GM18868 (cell line): ENCODE data around the gene HIRIP3.
"Not testable (repeated sequence)": the region's sequence is repeated elsewhere in the genome, so short reads cannot be mapped to it uniquely, and the experiment has no call there.

Experiments used
- ATAC-seq: cut with Tn5 transposase; IDR thresholded peaks from one replicate; pipeline ENCODE4 v1.9.1; 2021; ENCODE audit warnings: mild to moderate bottlenecking, moderate library complexity; ENCODE audit not compliant: unreplicated experiment

The HIRIP3 gene

DNA sequence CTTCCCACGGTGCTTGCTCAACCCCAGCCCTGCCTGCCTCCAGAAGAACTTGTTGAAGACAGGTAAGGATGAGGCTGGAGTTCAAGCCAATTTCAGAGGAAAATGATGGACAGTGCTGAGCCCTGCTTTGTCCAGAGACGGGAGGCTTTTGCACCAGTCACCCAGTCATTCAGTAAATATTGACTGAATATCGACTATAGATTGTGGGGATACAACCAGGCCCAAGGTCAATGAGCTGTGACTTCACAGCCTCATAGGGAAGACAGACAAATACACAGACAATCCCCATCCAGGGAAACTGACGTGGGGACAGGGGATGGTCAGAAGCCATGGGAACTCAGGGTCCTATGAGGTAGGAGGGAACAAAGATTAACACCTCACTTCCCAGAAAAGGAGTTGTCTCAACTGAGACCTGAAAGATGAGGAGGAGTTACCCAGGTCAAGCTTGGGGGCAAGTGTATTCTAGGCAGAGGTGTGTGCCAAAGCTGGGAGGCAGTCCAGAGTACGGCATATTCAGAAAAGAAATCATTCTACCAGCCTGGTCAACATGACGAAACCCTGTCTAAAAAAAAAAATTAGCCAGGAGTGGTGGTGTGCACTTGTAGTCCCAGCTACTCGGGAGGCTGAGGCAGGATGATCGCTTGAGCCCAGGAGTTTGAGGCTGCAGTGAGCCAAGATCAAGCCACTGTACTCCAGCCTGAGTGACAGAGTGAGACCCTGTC is 21.3 kb upstream of the HIRIP3 start:
- ATAC-seq, result no peak

DNA sequence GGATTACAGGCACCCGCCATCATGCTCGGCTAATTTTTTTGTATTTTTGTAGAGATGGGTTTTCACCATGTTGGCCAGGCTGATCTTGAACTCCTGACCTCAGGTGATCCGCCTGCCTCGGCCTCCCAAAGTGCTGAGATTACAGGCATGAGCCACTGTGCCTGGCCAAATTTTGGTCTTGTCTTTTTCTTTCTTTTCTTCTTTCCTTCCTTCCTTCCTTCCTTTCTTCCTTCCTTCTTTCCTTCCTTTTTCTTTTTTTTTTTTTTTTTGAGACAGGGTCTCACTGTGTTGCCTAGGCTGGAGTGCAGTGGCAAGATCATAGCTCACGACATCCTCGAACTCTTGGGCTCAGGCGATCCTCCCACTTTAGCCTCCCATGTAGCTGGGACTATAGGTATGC is 20.0 kb upstream of the HIRIP3 start:
- ATAC-seq, result not testable (repeated sequence)

DNA sequence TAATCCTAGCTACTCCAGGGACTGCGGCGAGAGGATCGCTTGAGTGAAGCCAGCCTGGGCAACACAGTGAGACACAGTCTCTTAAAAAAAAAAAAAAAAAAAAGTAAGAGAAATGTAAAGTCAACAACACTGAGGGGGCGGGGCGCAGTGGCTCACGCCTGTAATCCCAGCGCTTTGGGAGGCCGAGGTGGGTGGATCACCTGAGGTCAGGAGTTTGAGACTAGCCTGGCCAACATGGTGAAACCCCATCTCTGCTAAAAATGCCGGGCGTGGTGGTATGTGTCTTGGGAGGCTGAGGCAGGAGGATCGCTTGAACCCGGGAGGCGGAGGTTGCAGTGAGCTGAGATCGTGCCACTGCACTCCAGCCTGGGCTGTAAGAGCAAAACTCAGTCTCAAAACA is 17.2 kb upstream of the HIRIP3 start:
- ATAC-seq, result not testable (repeated sequence)

DNA sequence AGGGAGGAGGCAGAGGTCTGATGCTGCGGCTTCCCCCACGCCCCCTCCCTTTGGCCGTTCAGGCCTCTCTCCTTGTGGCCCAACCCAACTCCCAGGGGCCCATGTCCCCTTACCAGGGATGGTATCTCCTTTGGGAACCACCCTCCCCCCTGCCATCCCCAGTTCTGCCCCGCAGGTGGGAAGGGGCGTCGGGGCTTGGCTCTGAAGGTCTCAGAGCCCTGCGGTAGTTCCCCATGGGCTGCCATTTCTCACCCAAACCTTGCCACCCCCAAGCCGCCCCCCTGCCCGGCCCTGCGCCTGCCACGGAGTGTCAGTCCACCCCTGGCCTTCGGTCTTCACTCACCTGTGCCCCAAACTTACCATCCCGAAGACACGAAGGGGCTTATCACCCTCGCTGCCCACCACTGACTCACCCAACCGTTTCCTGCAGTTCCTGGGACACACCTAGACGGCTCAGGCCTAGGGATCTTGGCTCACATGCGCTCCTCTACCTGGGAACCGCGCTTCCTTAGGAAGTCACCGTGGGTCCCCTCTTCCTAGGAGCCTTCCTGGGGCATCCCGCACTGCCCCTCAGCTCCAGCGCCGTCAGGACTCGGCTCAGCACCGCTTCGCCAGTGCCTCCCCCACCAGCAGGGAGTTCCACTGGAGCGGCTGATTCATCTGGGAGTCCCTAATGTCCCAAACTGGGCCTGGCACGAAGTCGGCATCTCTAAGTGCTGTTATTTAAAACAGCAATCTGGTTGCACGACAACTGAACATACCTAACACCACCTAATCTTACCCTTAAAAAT is 16.5 kb upstream of the HIRIP3 start:
- no peak for ATAC-seq

DNA sequence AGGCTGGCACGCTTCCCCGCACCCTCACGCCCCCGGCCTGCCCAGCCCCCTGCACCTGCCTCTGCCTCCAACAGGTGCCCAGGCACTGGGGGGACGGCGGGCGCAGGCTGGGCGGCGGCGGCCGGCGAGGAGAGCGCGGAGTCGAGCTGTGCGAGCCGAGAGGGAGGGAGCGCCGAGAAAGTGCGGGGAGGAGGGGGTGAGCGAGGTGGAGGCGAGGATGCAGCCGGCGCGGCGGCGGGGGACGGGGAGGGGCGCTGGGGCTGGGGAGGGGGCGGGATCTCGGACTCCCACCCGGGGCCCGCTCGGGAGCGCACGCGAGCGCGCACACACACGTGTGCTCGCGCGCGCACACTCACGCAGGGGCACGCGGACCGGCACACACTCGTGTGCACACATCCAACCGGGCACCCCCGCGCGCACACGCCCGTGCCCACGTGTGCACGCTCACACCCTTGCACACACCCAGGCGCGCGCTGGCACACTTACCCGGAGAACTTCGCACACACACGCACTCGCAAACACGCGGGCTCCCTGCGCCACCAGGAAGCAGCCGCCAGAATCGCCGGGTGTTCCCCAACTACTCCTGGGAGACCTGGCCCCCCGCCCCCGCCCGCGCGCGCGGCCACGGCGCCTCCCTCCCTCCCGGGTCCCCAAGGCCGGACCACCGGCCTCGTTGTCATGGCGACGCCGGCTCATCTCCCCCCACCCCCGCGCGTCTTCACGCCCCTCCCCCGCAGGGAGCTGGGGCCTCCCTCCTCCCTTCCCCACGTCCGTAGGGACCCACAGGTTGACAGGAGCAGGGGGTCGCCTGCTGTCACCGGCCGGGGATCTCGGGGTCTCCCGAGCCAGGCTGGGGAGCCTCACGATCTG is 15.7 kb upstream of the HIRIP3 start, which contains the start of gene DOC2A:
Gene DOC2A, minus strand, starts transcription at position 184 of the 870 bp plus-strand sequence. CDS start 805 bp downstream, outside the sequence.
- ATAC-seq, result no peak

DNA sequence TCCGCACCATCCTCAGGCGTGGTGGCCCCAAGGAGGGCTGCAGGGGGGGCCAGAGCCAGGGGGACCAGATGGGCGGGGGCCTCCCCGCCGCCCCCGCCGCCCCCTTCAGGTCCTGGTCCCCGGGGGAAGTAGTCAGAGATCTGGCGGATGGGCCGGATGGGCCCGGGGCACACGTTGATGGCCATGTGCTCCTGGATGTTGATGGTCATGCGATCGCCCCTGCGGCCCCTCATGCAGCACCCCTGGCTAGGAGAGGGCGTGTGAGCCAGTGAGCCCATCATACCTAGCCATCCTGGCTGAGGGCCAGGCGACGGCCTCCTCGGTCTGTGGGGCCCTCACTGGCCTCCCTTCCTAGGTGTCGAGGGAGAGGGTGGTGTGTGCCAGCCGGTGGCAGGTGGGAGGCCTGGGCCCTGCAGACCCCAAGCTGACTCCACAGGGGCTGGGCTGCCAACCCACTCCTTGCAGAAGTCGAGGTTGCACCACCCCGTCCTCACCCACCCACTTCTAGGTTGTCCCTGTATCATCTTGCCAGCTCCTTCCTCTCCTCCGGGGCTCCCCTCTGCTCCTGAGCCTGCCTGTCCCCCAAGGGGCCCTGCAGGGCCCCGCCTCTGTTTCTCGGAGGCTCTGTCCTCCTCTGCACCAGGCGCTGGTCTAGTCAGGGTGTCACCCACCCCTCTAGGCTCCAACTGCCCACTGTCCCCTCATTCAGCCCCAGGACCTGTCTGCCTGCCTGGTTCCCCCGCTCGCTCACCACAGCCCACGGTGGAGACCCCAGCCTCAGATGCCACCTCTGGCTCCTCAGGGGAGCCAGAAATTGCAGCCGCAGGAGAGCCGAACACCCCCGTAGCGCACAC is 14.8 kb upstream of the HIRIP3 start:
- no peak for ATAC-seq

DNA sequence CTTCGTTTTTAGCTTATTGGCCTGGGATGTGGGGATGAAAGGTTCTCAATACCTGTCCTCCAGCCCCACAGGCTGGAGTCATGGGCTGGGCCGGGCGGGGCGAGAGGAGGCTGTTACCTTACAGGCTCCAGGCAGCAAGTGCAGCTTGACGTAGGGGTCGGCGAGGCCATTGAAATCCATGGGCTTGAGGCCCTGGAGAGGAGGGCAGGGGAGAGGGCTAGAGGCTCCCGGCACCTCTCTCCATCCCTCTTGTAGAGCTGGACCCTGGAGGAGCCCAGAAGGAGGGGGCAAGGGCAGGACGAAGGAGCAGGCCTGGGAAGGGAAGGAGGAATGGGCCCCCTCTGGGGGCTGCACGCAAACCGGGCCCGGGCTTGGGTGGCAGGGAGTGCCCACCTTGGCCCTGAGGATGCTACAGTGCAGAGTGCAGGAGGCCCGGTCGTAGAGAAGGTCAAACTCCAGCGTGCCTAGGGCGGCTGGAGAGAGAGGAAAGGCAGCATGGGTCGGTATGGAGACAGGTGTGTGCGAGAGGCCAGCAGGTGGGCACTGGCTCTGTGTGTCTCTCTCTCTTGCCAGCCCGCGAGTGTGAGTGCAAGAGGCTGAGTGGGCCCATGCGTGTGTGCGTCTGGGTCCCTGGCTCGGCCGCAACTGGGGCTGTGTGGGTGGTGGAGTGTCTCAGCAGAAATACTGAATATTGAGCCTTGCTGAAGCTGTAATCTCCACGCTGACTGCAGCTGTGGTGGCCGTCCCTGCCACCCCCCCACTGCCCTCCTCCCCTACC is 13.9 kb upstream of the HIRIP3 start:
- ATAC-seq, result no peak

DNA sequence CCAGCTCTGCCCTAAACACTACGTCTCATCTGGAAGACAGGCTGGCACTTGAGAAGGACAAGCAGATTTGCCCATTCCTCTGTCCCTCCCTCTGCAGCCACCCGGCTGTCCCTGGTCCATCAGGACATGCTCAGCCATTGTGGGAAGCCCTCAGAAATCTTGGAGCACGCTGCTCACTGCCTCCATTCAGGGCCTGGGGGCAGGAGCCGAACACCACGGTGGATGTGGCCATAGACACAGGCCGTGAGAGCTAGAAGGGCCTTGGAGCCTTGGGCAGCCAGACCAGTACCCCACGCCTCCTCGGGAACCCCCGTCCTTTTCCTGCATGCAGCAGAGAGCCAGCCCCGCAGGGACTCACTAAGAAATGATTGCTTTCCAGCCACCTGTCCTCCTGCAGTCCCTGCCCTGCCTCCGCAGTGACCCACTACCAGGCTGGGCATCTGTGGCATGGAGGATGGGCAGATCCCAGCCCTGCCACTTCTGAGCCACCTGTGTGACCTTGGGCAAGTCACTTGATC is 12.0 kb upstream of the HIRIP3 start:
- ATAC-seq, result no peak

DNA sequence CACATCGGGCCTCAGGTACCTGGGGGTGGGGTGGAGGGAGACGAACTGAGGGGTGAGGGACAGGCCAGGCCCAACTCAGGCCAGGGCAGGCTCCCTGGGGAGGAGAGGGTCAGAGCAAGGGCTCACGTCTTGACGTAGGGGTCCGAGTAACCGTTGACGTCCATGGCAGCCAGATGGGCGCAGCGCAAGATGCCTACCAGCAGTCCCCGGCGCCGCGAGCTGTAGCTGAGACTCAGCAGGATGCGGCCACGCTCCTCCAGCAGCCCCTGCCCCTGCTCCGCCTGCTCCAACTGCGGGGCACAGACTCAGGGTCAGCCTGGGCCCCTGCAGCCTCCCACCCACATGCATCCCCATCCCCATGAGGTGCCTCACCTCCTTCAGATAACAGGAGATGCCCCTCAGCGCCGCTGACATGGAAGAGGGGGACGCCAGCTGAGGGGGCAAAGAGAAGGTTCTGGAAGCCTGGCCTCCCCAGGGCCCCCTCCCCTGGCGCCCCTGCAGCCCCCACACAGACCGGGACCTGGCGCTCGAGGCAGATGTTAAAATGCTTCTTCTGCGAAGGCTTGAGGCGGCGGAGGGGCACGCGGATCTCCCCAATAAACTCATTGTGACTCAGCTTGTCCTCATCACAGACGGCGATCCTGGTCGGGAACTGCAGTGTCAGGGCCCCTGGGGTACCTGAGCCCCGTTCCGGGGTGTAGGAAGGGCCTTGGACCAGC is 11.4 kb upstream of the HIRIP3 start:
- no peak for ATAC-seq

DNA sequence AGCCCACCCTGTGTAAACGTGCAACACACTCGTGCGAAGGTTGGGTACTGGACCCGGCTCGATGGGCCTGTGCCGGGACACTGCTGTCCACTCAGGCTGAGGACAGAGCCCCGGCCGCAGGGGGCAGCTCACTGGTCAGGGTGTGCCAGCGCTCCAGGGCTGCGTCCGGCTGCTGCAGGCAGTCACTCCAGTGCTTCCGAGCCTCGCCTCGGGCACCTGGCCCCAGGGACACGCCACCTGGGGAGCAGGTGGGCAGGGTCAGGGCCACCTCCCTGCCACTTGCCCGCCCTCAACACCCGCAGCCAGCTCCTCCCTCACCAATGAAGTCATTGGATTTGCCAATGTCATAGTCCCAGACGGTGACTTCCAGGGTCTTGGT is 10.7 kb upstream of the HIRIP3 start:
- no peak for ATAC-seq

DNA sequence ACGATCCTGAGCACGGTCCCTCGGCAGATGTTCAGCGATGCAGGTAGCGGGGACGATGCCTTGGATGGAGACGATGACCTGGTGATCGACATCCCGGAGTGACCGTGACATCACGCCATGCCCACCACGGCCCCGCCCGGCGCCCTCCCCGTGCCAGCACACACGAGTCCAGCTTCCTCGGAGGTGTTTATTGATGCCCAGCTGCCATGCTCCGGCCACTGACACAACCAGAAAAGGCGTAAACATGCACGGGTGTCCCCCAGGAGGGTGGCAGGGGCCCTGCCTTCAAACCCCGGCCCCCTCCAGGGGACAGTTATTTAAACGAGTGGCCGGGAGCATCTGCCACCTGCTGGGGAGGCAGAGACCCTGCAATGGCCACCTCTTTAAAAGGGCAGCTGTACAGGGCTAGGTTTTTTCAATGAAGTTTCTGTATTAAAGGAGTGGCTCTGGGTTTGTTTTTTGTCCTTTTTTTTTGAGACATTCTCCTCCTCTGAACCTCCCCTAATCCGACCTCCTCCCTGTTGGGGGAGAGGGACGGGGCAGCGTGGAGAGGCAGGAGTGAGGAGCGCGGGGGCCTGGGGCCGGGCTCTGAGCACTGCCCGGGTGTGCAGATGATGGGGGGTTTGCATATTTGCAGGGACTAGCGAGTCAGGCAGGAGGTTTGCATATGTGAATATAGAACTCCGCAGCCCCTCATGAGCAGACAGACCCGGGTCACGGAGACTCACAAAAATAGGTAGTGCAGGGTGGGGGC is 10.1 kb upstream of the HIRIP3 start:
- ATAC-seq, result no peak

DNA sequence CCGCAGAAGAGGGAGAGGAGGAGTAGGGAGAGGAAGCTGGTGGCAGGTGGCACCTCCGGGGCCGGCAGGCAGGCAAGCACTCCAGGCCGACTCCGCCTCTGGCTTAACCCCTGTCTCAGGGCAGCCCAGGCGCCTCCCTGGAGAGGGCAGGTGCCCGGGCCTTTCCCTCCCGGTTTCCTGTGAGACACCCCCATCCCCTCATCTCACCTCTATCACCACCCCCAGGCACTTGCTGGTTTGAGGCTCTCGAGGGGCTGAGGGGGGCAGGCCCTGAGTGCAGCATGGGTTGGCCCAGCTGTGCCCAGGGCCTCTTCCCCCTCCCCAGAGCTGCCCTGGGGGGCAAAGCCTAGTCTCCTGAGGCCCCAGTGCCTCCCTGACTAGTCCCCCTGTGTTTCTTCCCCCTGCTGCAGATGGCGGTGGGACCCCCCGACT is 9.4 kb upstream of the HIRIP3 start:
- ATAC-seq, result no peak

DNA sequence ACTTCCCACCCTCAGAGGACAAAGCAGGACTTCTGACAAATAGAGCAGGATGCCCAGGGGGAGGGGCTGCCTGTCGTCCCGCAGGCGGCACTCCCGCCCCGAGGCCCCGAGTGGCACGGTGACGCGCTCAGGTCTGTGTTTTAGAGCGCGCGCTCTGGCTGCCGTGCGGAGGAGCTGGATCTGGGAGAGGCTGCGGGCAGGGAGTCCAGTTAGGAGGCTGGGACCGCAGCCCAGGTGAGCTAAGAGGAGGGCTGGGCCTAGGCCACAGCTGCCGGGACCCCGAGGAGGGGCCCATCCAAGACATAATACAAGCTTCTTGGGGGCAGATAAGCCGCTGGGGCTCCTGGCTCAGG is 9.0 kb upstream of the HIRIP3 start:
- ATAC-seq, result no peak

DNA sequence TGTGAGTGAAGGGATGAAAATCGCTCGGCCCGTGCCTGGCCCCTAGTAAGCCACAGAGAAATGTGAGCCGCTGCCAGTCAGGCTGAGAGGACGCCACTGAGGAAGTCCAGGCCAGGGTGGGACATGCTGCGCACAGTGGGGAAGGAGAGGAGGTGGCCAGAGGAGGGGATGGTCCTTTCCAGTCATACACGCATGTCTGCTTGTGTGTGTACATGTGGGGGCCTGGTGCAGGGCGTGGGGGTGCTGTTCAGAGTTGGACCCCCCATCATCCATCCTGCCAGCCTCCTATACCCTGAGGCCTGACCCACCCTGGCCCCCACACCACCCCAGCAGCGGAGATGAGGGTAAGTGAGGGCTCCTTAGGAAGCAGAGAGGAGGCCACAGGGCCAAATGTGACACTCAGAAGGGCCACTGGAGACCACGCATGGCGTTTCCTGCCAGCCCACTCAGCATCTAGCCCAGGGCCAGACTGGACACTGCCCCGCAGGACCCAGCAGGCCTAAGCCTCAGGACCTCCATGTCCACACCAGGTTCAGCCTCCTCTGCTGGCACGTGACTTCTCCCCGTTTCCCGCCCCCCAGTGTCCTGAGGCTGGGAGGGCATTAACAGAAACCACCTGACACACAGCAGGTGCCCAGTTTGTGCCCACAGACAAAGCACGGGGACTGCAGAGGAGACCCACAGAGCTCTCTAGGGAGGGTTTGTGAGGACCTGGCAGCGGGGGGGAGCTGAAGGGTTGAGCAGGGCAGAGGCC is 8.4 kb upstream of the HIRIP3 start:
- no peak for ATAC-seq

DNA sequence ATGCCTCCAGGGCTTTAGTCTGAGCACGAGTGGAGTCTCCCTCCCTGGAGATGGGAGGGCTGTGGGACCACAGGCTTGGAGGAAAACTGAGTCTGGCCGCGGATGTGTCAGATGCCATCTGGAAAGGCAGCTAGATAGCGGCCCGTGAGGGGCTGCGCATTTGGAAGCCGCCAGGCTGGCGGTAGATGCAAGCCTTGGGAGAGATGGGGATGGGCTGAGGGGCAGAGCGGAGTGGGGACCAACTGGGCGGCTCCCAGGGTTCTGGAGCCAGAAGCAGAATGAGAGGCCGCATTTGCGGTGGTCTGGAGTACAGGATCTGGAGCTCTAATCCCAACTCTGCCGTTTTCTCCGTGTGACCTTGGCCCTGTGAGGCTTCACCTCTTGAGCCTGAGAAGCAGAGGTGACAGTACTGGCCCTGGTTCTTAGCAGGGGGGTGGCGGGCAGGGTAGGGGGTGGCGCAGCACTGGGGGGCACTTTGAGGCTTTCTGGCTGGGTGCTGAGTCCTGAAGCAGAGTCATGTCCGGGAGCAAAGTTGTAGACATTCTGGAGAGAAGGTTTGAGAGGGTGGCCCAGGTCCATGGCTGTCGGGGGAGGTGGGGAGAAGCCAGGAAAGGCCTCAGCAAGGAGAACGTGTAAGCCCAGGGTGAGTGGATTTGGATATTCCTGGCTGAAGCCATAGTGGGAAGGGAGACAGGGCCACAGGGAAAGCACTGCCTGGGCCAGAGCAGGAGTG is 7.4 kb upstream of the HIRIP3 start:
- ATAC-seq, result no peak

DNA sequence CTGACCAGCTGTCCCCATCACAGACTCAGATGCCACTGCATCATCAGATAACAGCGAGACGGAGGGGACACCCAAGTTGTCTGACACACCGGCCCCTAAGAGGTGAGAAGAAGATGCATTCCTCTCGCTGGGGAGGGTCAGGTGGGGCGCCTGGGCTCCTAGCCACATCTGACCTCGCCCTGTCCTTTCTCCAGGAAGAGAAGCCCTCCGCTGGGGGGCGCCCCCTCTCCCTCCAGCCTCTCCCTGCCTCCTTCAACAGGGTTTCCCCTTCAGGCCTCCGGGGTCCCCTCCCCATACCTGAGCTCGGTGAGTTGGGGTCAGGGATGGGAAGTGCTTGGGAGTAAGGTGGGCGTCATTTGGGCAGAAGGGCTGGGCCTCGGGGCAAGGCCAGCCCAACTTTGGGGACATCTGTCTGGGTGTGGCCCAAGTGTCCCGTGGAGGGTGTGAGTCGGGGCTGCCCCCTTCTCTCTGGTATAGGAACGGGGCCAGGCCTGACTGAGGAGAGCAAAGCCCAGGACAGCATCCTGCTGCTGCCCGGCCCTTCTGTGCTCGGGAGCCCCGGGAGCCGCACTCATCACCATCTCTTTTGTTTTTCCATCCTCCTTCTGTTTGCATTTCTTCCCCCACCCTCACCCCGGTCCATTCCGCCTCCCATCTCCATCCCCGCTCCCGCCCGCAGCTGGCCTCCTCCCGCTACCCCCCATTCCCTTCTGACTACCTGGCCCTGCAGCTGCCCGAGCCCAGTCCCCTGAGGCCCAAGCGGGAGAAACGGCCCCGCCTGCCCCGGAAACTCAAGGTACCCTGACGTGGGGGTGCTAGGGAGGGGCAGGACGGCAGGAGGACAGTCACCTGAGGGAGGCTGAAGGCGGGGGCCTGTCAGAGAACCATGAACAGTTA is 5.6 kb upstream of the HIRIP3 start:
- ATAC-seq, result no peak
